IPS-15b (cell line): Measurements from ENCODE around the gene RPS6KA3.
A peak's percentile ranks its signal among the peaks of the same experiment; 100 is the strongest.
"Not testable (repeated sequence)": the region's sequence is repeated elsewhere in the genome, so short reads cannot be mapped to it uniquely, and the experiment has no call there.

Experiments used
- H3K27me3 ChIP-seq: one replicate; pipeline ENCODE4 v1.6.1; 2013; ENCODE audit warnings: low read length; ENCODE audit not compliant: control insufficient read depth, insufficient read depth
- H3K36me3 ChIP-seq: one replicate; pipeline ENCODE4 v1.6.1; 2013; ENCODE audit warnings: low read length; ENCODE audit not compliant: control insufficient read depth, insufficient read depth
- H3K4me1 ChIP-seq: one replicate; pipeline ENCODE4 v1.6.1; 2013; ENCODE audit warnings: mild to moderate bottlenecking, low read length; ENCODE audit not compliant: control insufficient read depth, insufficient read depth
- H3K4me3 ChIP-seq: one replicate; pipeline ENCODE4 v1.5.1; 2013; ENCODE audit warnings: low read depth, low read length
- H3K9ac ChIP-seq: one replicate; pipeline ENCODE4 v1.6.1; 2013; ENCODE audit warnings: low read depth, mild to moderate bottlenecking, low read length
- H3K9me3 ChIP-seq: one replicate; pipeline ENCODE4 v1.6.1; 2013; ENCODE audit warnings: mild to moderate bottlenecking, low read length; ENCODE audit not compliant: control insufficient read depth, insufficient read depth

The RPS6KA3 gene

DNA sequence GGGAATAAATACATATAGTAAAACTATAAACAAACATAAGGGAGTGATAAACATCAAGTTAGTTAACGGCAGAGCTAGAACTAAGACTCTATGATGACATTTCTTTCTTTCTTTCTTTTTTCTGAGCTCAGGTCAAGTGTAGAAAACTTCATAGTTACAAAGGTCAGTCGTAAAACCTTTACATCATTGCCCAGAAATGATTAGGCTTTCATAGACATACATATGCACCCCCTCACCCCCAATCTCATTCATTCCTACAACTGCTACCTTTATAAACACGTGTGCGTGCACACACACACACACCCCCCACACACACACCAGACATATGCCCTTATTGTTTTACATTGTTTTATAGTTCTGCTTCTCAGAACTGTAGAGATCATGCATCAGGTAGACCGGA lies 130.8 kb downstream of the RPS6KA3 start:
- Histone ChIP-seq H3K4me1 (no peaks in the 10 kb centered on the region), H3K9ac (no peak overlapping the region), H3K4me3 (no peak overlapping the region), H3K27me3 (no peaks in the 10 kb centered on the region), H3K36me3 (peaks cover 14% of the 10 kb centered on the region), H3K9me3 (no peaks in the 10 kb centered on the region)

DNA sequence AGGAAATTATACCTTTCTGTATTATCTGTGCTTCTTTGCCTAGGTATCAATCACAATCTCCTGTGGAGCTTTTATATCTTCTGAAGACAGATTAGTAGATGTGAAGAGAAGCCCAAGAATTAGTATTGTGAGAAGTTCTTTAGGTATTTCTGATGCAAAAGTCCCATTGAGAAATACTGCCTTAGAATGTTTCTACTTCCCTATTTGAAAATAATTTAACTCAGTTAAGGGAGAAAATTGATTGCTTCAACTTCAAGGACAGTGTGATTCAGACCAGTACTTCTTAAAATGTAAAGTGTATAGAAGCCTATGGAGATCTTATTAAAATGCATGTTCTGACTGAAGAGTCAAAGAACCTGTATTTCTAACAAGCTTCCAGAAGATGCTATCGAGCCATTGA lies 134.0 kb downstream of the RPS6KA3 start:
- Histone ChIP-seq H3K9ac (no peak overlapping the region), H3K36me3 (peaks cover 14% of the 10 kb centered on the region), H3K27me3 (no peaks in the 10 kb centered on the region), H3K4me1 (no peaks in the 10 kb centered on the region), H3K4me3 (no peak overlapping the region), H3K9me3 (no peaks in the 10 kb centered on the region)

DNA sequence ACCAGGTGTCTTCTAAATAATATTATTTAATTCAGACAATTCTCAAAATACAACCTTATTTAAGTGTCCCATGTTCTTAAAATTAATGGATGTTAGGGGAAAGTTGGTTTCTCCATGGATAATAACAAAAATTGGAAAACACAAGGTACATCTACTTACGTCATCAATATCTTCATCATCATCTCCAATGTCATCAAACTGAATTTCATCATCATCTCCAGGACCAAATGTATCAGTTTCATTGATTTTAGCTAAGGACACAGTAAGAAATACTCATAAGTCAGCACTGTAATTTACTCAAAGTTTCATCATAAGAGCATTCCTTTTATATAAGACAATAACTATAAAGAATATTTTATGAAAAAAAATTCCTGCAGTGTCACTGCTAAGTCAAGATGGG lies 136.4 kb downstream of the RPS6KA3 start:
- H3K4me3 ChIP-seq, result no peak overlapping the region
- H3K27me3 ChIP-seq, result no peaks in the 10 kb centered on the region
- H3K36me3 ChIP-seq, result peaks cover 3% of the 10 kb centered on the region
- H3K4me1 ChIP-seq, result no peaks in the 10 kb centered on the region
- H3K9me3 ChIP-seq, result no peaks in the 10 kb centered on the region
- no peak overlapping the region for H3K9ac ChIP-seq

DNA sequence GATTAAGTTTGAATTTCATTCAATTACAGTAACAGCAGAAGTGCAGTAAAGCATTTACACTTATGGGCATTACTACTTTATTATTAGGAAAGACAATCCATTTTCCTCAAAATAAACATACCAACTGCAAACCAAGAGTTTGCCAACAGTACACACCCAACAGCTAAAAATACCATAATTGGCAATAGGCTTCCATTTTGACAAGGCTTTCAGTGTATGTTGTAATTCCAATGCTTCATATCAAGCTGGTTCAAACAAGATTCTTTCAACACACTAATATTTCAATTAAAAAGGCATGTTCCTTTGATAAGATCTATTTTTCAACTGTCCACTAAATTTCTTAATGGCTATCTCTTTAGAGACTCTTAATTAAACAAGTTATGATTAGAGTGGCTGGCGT lies 137.2 kb downstream of the RPS6KA3 start:
- H3K36me3 ChIP-seq, result peaks cover 3% of the 10 kb centered on the region
- H3K4me3 ChIP-seq, result no peak overlapping the region
- no peak overlapping the region for H3K9ac ChIP-seq
- no peaks in the 10 kb centered on the region for H3K27me3 ChIP-seq
- H3K9me3 ChIP-seq, result no peaks in the 10 kb centered on the region
- H3K4me1 ChIP-seq, result no peaks in the 10 kb centered on the region

DNA sequence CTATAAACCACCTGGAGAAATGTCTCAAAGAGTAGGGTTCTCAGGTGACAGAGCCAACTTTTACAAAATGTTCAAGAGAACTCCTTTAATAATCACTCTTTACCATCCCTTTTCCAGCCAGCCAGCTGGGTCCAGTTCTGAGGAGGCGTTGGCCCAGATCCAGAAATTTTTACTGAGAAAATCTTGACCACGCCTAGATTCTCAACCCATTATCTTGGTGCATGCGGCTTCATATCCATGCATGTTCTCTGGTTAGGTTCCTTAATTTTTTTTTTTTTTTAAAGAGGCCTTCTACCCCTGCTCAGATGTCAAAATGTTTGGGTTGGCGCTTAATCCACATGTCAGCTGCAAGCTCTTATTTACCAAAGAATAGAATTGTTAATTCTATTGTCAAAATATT lies 138.0 kb downstream of the RPS6KA3 start:
- Histone ChIP-seq H3K36me3 (peaks cover 3% of the 10 kb centered on the region), H3K27me3 (no peaks in the 10 kb centered on the region), H3K9ac (no peak overlapping the region), H3K4me3 (no peak overlapping the region), H3K9me3 (no peaks in the 10 kb centered on the region), H3K4me1 (no peaks in the 10 kb centered on the region)

DNA sequence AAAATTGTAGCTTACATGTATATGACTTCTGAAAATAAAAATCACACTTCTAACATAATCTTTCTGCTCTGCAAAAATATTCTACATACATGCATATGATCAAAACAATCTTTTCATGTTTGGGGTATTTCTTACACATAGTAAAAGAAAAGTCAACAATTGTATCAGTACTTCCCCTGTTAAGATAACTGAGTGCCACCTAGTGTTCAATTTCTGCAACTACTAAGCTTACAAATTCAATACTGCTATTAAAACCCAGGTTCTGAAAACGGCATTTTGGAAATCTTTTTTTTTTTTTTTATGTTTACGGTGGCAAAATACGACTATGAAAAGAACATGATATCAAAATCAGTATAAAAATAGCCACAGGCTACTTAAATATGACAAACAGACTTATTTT lies 139.3 kb downstream of the RPS6KA3 start:
- H3K9ac ChIP-seq, H3K4me3 ChIP-seq, H3K27me3 ChIP-seq, H3K9me3 ChIP-seq, H3K4me1 ChIP-seq, H3K36me3 ChIP-seq: not testable (repeated sequence)

DNA sequence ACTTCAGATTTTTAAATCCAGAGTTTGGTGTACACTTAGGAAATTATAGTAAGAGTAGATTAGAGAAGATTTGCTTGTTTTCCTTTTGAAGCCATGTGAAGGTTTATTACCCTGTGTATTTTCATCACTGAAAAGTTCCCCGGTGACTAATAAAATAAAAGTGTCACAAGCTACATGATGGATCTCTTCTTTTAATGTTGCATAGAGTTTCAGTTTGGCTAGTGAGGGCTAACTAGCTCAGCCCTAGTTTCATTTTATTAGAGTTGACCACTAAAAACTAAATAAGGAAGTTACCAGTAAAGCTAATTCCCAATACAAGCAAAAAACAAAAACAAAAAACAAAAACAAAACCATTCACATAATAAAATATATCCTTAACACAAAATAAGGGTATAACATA lies 139.9 kb downstream of the RPS6KA3 start:
- H3K9ac ChIP-seq, H3K4me3 ChIP-seq, H3K27me3 ChIP-seq, H3K9me3 ChIP-seq, H3K36me3 ChIP-seq, H3K4me1 ChIP-seq: not testable (repeated sequence)

DNA sequence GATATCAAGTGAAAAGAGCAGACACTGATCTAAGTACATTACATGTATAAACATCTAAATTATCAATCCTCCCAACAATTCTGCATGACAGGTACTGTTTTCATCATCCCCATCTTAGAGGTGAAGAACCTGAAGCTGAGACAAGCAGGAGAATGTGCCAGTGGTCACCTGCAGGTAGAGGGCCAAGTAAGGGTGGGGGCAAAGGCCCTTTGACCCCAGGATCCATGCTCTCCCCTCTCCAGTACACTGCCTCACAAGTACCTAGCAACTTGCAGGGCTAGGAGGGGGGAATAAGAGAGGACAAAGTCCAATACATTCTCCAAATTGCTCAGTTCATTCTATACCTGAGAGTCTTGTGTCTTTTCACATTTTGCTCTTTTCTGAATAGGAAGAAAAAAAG lies 141.7 kb downstream of the RPS6KA3 start:
- Histone ChIP-seq H3K9me3 (no peaks in the 10 kb centered on the region), H3K4me3 (no peak overlapping the region), H3K4me1 (no peaks in the 10 kb centered on the region), H3K36me3 (no peaks in the 10 kb centered on the region), H3K9ac (no peak overlapping the region), H3K27me3 (no peaks in the 10 kb centered on the region)

DNA sequence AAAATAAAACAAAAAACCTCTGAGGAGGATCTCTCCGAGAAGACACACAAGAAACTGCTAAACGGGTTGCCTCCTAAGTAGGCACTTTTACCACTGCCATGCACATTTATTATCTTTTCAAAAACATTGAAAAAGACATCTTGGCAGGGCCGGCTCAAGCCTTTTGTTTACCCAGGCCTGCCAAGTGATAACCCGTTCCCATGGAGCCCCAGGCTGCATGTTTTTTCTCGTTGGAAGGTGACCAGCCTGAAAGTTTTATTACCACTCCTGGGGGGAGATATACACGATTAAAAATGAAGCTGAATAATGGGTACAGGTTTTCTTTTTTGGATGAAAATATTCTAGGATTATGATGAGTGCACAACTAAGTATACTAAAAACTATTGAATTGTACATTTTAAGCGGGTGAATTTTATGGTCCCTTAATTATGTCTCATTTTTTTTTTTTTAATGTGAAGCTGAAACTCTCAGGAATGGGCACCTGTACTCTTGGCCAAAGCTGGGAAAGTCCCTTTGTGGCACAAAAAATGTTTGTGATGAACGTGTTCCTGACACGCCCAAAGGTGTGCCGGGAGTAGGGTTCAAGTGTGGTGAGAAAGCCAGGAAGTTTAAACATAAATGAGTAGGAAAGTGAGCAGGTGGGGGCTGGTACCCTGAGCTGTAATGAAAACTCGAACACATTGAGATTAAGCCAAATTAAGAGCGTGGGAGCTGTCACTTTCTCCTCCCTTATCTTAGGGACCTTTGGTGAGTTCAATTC lies 148.5 kb downstream of the RPS6KA3 start:
- H3K4me3 ChIP-seq, result no peak overlapping the region
- H3K36me3 ChIP-seq, result no peaks in the 10 kb centered on the region
- H3K4me1 ChIP-seq, result no peaks in the 10 kb centered on the region
- no peaks in the 10 kb centered on the region for H3K9me3 ChIP-seq
- H3K27me3 ChIP-seq, result peaks cover 16% of the 10 kb centered on the region
- no peak overlapping the region for H3K9ac ChIP-seq

DNA sequence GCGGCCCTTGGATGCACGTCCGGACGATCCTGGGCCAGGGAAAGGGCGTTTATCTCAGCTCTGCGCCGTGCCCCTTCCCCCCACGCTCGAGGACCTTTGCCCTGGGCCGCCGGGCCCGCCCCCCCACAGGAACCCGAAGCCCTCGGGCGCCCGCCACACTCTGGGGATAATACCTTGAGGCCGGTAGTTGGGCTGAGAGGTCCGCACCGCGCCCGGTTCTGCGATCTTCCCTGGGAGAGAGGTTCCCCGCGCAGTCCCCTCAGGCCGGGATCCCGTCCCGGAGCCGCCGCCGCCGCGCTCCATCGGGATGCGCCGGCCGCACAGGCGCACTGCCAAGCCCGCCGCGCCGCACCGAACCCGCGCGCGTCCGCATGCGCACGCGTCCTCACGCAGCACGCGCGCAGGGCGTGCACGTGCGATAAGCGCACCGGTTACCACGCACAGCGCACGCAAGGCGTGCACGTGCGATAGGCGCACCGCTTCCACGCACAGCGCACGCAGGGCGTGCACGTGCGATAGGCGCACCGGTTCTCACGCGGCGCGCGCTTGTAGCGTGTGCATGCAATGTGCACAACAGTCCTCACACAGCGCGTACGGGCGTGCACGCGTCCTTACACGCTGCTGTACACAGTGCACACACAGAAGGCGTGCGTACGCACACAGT lies 150.0 kb downstream of the RPS6KA3 start, which contains the start of gene MAP7D2:
Gene MAP7D2 (minus strand): TSS at position 331 of the 664 bp plus-strand sequence. CDS start 28 bp downstream, at position 303.
- H3K4me3 ChIP-seq, result peak within 1 kb of the TSS; percentile 39
- H3K4me1 ChIP-seq, result no peaks in the 10 kb centered on the region
- no peaks in the 10 kb centered on the region for H3K36me3 ChIP-seq
- H3K9me3 ChIP-seq, result no peaks in the 10 kb centered on the region
- peaks cover 16% of the 10 kb centered on the region for H3K27me3 ChIP-seq
- H3K9ac ChIP-seq, result no peak within 1 kb of the TSS

DNA sequence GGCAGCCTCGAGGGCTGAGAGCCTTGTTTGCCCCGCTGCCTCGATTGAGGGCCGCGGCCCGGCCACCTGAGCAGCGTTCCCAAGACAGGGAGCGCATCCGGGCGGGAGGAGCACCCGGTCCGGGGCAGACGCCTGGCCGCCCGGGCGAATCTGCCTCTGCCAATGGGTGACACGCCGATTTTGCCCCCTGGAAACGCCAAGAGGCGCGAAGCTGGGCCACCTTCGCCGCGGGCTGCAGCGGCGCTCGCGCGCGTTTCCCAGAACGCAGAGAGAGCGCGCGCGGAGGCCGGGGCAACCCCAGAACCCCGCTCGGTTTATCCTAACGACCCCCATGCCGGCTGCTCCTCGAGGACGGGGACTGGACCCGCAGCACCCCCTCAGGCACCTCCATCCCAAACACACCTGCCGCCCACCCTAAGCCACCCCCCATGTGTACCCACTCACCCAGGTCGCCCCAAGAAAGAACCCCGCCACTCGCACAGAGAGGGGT lies 150.6 kb downstream of the RPS6KA3 start:
- Histone ChIP-seq H3K36me3 (no peaks in the 10 kb centered on the region), H3K4me3 (peak overlapping the region; percentile 39), H3K27me3 (peaks cover 16% of the 10 kb centered on the region), H3K9ac (no peak overlapping the region), H3K4me1 (no peaks in the 10 kb centered on the region), H3K9me3 (no peaks in the 10 kb centered on the region)
